HG03565 (cell line): Measurements from ENCODE around the gene ANKRD52.
A peak's percentile ranks its signal among the peaks of the same experiment; 100 is the strongest.
"Not testable (repeated sequence)": the region's sequence is repeated elsewhere in the genome, so short reads cannot be mapped to it uniquely, and the experiment has no call there.

Experiments
- ATAC-seq: cut with Tn5 transposase; IDR thresholded peaks from one replicate; pipeline ENCODE4 v1.9.1; 2021; ENCODE audit warnings: mild to moderate bottlenecking, moderate library complexity; ENCODE audit not compliant: unreplicated experiment

ANKRD52 gene

DNA sequence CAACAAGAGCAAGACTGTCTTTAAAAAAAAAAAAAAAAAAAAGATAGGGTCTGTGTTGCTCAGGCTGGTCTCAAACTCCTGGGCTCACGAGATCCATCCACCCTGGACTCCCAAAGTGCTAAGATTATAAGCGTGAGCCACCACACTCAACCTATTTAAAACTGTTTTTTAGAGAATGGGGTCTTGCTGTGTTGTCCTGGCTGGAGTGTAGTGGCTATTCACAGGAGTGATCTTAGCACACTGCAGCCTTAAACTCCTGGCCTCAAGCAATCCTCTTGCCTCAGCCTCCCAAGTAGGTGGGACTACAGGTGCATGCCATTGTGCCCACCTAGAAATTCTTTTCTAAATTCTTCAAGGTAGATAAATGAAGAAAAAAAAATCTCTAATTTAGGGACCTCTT lies 16.1 kb upstream of the ANKRD52 start:
- no peak for ATAC-seq

- ATAC-seq: not testable (repeated sequence)
These were observed 14.3 kb upstream of the ANKRD52 start for GRCh38 chr12:56272468-56272867.

- no peak for ATAC-seq
These were observed 12.8 kb upstream of the ANKRD52 start for GRCh38 chr12:56271031-56271430.

GRCh38 chr12:56267443-56268071 lies 9.4 kb upstream of the ANKRD52 start:
- ATAC-seq: no peak

DNA sequence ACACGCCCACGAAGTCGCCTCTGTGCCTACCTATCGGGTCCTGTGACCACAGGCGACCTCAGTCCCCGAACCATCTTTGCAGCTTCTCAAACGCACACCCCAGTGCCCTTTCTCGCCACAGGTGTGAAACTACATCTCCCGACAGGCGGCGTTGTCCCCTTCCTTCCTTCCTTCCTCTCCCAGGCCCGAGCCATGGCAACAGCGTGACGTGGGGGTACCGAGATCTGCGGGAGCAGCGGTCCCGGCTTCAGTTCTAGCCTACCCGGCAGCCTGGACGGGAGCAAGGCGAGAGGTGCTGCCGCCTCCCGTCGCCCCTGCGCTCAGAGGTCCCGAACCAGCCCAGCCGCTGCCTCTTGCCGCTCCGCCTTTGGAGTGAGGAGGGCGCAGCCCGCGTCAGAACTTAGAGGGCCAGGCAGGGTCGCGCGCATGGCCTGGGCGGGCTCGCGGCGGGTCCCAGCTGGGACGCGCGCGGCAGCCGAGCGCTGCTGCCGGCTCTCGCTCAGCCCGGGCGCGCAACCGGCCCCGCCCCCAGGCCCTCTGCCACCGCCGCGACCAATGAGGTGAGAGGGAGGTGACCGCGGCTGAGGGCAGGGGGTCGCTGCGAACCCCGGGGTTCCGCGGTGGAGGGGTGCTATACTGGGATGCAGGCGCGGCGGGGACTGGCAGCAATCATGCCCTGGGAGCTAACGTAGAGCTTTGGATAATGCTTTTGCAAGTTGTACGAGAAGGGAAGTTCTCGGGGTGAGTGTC lies 8.7 kb upstream of the ANKRD52 start, which contains the start of gene COQ10A:
COQ10A (plus strand) TSS at position 250 of the 750 bp plus-strand sequence; CDS start at position 427, 177 bp downstream.
- peak; percentile 78 for ATAC-seq

- not testable (repeated sequence) for ATAC-seq
These were observed 8.0 kb upstream of the ANKRD52 start for GRCh38 chr12:56266068-56266692.

DNA sequence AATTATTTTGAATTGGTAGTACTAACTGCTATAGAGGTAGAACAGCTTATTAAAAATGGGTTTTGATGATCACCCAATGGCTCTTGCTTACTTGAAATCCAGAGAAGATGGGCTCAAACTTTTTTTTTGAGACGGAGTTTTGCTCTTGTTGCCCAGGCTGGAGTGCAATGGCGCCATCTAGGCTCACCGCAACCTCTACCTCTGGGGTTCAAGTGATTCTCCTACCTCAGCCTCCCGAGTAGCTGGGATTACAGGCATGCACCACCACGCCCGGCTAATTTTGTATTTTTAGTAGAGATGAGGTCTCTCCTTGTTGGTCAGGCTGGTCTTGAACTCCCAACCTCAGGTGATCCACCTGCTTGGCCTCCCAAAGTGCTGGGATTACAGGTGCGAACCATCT lies 4.8 kb upstream of the ANKRD52 start:
- ATAC-seq: not testable (repeated sequence)

DNA sequence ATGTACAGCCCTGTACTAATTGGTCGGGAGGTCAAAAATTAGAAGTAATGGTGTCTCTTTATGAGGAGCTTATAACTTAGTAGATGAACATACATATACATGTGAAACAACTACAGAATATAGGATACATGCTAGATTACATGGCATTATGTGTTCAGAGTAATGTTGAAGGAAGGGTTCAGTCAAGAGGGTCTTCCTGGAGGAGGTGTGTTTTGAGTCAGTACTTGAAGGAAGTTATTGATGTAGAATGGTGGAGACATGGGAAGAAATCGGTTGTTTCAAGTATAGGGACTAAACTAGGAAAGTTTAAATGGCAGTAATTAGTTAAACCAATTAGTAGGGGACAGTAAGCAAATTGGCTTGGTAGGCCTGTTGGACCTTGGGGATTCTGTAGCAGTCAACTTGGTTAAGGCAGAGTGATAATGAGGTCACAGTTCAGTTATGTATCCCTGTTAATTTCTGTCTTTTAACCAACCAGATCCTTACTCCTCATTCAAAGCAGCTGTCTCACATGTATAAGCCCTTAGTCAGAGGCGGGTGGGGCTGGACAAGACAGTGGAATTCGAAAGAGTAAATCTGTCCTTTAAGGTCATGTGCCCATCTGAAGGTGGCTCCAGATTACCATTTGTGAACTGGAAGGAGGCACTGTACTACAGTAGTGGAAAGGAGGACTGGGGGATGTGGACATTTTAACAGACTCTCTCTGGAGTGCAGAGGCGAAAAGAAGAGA lies 3.5 kb upstream of the ANKRD52 start:
- ATAC-seq: no peak

DNA sequence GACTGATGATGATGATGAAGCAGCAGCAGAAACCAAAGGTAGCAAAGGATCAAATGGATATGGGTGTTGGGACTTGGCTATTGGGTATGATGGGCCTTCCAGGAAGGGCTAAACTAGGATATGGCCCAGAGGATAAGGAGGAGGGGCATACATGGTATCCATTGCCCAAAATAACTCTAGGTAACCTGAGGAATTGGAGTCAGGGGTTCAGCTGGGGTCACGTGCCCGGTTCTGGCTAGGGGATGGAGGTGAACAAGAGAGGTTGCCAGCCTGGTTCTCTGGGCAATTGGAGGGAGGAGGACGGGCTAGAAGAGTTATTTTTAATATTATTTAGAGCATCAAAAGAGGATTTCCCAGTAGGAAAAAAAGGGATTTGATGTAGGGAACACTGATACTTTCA lies 2.7 kb upstream of the ANKRD52 start:
- no peak for ATAC-seq

GRCh38 chr12:56260380-56260779 lies 2.2 kb upstream of the ANKRD52 start:
- ATAC-seq: no peak

DNA sequence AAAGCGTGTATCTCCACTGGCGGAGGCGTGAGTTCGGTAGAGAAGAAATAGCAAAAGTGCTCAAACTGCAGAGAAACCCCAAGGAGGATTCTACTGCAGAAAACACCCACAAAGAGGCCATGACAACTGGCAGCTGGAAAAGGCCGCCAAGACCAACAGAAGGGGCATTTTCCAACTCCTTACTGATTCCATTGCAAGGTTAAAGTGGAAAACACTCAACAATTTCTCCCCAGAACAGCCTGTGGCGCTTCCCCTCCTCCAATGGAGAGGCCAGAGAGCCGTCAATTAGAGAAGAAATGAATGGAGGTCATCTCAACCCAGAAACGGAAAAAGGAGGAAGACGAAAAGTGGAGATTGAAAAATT lies 618 bp upstream of the ANKRD52 start:
- no peak for ATAC-seq

- peak; percentile 6 for ATAC-seq
These were observed 605 bp downstream of the ANKRD52 start for GRCh38 chr12:56257491-56258067.

- ATAC-seq: no peak
These were observed 1.1 kb downstream of the ANKRD52 start for GRCh38 chr12:56257071-56257470.

DNA sequence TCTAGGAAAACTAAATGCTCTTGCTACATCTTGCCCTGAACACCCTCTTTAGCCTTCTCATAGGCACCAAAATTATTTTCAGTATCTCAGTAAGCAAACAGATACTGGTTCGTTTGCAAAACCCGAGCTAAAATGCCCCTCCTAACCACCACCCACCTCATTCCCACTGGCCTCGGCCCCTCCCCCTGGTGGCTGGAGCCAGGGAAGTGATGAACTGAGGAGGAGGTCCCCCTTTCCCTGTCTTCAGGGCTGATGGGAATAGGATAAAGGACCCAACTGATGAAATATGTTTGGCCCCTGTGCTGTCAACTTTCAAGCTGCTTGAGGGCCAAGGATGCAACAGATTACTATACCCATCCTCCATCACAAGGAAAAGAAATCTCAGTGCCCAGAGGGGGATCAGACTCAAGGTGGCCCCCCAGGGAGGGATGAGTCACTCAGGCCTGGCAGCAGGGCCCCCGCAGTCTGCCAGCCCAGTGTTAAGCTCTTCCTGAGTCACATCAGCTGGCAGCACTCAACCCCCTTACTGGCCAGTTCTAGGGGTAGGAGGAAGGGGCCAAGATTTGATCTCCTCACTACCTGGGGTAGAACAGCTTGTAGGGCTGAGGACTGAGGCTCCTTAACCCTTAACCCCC lies 1.7 kb downstream of the ANKRD52 start:
- no peak for ATAC-seq

DNA sequence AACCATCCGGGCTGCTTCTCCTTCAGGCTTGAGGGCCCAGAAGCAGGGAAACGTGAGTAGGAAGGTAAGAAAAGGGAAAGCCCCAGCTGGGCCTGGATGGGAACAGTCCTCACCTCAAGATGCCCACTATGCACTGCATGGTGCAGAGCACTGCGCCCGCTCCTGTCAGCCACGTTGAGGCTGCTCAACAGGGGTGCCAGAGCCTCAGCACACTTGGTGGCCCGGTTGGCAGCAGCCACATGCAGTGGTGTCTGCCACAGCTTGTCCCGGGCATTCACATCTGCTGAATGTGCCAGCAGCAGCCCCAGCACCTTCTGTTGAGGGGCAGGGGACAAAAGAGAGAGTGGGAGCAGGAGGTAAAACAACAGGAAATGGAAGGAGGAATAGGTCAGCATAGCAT lies 2.5 kb downstream of the ANKRD52 start:
- ATAC-seq: no peak

DNA sequence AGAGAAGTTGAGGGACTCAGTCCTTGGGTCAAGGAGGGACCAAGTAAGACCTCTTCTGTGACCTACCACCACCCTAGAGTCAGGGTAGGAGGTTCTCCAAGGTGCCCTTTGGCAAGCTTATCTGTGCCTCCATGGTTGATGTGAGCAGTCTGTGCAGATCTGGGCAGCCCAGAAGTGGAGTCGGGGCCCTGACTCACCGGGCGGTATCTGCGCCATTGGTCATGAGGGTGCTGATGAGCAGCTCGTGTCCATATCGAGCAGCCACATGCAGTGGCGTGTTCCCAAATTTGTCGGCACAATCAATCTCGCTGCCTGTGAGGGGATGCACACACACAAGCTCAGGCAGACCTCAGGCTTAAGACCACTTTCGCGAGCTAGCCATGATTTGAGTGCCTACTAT lies 5.1 kb downstream of the ANKRD52 start:
- ATAC-seq: no peak

- no peak for ATAC-seq
These were observed 5.5 kb downstream of the ANKRD52 start for GRCh38 chr12:56252649-56253048.

DNA sequence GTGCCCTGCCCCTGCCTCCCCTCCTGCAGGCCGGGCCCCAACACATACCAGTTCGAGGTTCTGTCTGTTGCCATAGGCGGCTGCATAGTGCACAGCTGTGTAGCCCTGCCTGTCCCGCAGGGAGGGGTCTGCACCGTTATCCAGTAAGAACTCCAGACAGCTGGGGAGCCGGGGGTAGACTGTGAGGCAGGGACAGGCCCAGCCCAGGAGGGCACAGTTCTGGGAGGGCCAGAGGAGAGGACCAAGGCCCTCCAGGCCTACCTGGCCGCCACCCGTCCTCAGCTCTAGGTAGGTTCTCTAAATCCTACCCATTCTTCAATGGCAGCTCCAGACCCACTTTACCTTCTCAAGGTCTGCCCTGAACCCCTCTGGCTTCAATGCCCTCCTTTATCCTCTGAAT lies 9.5 kb downstream of the ANKRD52 start:
- ATAC-seq: no peak

DNA sequence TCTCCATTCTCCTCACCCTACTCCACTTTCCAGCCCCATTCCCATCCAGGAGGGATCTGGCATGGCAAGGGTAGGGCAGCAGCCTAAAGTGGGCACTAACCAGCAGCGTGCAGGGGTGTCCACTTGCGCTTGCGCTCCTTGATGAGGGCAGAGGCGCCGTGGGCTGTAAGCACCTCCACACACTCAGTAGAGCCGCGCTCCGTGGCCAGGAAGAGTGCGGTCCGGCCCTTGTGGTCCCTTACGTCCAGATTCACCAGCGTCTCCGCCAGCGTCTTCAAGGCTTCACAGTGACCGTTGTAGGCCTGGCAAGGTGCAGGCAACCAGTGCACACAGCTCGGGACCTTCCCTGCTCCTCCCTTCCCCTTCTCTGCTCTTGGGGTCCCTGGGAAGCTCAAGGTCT lies 10.3 kb downstream of the ANKRD52 start:
- no peak for ATAC-seq

DNA sequence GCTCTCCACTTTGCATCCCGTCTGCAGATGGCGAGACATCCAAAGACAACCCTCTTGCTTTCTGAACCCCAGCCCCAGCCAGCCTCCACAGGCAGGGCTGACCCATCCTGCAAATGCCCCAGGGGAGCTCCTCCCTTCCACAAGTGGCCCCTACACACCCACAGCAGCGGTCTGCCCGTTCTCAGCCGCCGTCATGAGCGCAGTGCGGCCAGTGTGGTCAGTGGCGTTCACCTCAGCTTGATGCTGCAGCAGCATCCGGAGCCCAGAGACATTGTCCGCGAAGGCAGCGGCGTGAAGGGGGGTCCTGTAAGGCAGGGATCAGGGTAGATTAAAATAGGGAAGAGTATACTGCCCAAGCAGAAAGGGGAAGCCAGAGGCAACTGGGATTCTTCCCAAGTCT lies 13.7 kb downstream of the ANKRD52 start:
- ATAC-seq: no peak

DNA sequence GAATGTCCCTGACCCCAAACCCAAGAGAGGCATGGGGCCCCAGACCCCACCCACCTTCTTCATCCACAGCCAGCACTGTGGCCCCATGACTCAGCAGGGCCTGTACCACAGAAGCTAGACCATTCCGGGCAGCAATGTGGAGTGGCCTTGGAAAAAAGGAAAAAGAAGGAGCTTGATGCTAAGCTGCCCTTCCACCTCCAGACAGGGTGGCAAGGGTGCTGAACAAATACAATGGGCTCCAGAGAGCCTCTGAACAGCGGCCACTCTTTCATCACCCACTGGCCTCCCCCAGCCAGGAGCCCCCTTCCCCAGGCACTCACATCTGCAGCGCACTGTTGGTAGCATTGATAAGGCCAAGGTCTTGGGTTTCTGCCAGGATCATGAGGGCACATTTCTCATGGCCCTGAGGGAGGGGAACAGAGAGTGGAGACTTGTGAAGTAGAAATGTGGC lies 14.4 kb downstream of the ANKRD52 start:
- ATAC-seq: no peak
